KMS-11 (cell line): Measurements from ENCODE around the gene EHF.

Source experiments
- H2AFZ ChIP-seq: fragments of 200-600 bp; sonication (generic); 2 replicates; pipeline ENCODE4 v1.6.1; 2016; ENCODE audit warnings: antibody characterized with exemption, mixed run types, low read depth
- H3K27ac ChIP-seq: fragments of 200-600 bp; sonication (generic); 2 replicates; pipeline ENCODE4 v1.6.1; 2016; ENCODE audit warnings: mild to moderate bottlenecking, mixed run types
- H3K27me3 ChIP-seq: fragments of 200-600 bp; sonication (generic); 2 replicates; pipeline ENCODE4 v1.6.1; 2017; ENCODE audit warnings: mild to moderate bottlenecking, low read depth, mixed run types, moderate library complexity; ENCODE audit not compliant: insufficient read depth
- H3K36me3 ChIP-seq: fragments of 200-600 bp; sonication (generic); 2 replicates; pipeline ENCODE4 v1.6.1; 2017; ENCODE audit warnings: mild to moderate bottlenecking, mixed run types; ENCODE audit not compliant: insufficient read depth
- H3K4me1 ChIP-seq: fragments of 200-600 bp; sonication (generic); 2 replicates; pipeline ENCODE4 v1.6.1; 2016; ENCODE audit warnings: mild to moderate bottlenecking, low read depth, mixed run types; ENCODE audit not compliant: poor library complexity, severe bottlenecking
- H3K4me2 ChIP-seq: fragments of 200-600 bp; sonication (generic); 2 replicates; pipeline ENCODE4 v1.7.0; 2016; ENCODE audit warnings: mild to moderate bottlenecking, mixed run types
- H3K4me3 ChIP-seq: fragments of 200-600 bp; sonication (generic); IDR thresholded peaks from 2 replicates; pipeline ENCODE4 v1.6.1; 2017; ENCODE audit warnings: low read depth, low read length, mixed read lengths; ENCODE audit not compliant: insufficient read depth
- H3K79me2 ChIP-seq: fragments of 200-600 bp; sonication (generic); 2 replicates; pipeline ENCODE4 v1.6.1; 2016; ENCODE audit warnings: low read depth, mixed run types; ENCODE audit not compliant: insufficient read depth
- H3K9ac ChIP-seq: fragments of 200-600 bp; sonication (generic); 2 replicates; pipeline ENCODE4 v1.6.1; 2016; ENCODE audit warnings: mild to moderate bottlenecking, mixed run types
- H4K20me1 ChIP-seq: fragments of 200-600 bp; sonication (generic); 2 replicates; pipeline ENCODE4 v1.6.1; 2016; ENCODE audit warnings: mild to moderate bottlenecking, mixed run types; ENCODE audit not compliant: insufficient read depth
- CTCF ChIP-seq: fragments of 200-600 bp; sonication (generic); conservative IDR thresholded peaks from 2 replicates; pipeline ENCODE4 v1.6.1; 2017; ENCODE audit warnings: low read depth, mild to moderate bottlenecking, antibody characterized with exemption, low read length, moderate library complexity, mixed read lengths

EHF gene

DNA sequence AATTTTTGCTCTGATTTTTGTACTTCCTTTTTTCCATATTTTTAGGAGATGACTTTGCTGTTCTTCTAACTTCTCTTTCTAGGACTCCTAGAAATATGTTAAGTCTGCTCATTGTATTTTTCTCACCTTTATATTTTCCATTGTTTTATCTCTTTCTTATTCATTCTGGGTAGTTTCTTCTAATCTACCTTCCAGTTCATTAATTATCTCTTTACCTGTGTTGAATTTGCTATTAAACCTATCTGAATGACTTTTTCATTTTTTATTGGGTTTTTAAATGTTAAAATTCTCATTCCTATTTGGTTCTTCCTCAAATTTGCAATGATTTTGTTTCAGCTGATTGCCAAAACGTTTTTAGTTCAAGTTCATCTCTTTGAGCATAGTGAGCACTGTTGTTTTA lies 27.8 kb upstream of the EHF start:
- Histone ChIP-seq H3K27ac (no peak overlapping the region), H3K27me3 (no peaks in the 10 kb centered on the region), H4K20me1 (no peaks in the 10 kb centered on the region), H2AFZ (no peak overlapping the region), H3K4me1 (no peaks in the 10 kb centered on the region), H3K4me2 (no peak overlapping the region), H3K9ac (no peak overlapping the region), H3K79me2 (no peaks in the 10 kb centered on the region), H3K4me3 (no peak overlapping the region), H3K36me3 (no peaks in the 10 kb centered on the region)
- TF ChIP-seq CTCF: no peak

DNA sequence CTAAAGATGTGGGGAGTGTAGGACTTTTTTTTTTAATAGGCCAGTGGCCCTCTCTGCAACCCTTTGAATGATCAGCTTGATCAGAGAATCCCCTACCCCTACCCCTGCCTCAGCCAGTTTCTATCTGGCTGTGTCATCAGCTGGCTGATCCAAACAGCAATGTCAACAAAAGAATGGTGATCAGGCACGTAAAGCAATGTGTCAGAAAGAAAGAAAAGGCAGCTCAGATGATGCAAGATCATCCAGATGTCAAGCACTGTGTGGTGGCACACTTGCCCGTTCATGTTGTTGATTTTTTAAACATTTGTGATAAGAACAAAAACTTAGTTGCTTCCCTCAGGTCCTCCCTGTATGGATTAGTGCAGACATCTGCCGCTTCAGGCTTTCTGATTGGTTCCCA lies 26.3 kb upstream of the EHF start:
- Histone ChIP-seq H2AFZ (no peak overlapping the region), H3K79me2 (no peaks in the 10 kb centered on the region), H3K36me3 (no peaks in the 10 kb centered on the region), H3K27ac (no peak overlapping the region), H3K4me2 (no peak overlapping the region), H3K27me3 (no peaks in the 10 kb centered on the region), H4K20me1 (no peaks in the 10 kb centered on the region), H3K4me3 (no peak overlapping the region), H3K9ac (no peak overlapping the region), H3K4me1 (peaks cover 15% of the 10 kb centered on the region)
- TF ChIP-seq CTCF: no peak

DNA sequence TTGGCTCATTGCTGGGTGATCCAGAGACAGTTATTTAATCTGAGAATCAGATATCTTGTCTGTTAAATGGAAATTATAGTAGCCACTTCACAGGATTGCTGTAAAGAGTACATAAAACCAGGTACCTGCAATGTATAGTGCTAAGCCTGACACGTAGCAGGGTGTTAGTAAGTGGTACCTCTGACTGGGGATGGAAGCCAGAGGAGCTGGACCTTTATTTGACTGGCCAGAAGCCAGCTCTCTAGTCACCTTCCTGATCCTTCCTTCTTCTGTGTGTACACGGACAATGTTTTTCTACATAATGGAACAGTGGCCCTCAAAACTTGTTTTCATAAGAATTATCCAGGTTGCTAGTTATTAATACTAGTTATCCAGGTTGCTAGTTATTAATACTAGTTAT lies 25.5 kb upstream of the EHF start:
- H3K4me3 ChIP-seq: no peak overlapping the region
- peaks cover 23% of the 10 kb centered on the region for H3K4me1 ChIP-seq
- H3K79me2 ChIP-seq: no peaks in the 10 kb centered on the region
- no peak overlapping the region for H2AFZ ChIP-seq
- H3K27me3 ChIP-seq: no peaks in the 10 kb centered on the region
- TF ChIP-seq CTCF: no peak
- no peak overlapping the region for H3K9ac ChIP-seq
- no peaks in the 10 kb centered on the region for H4K20me1 ChIP-seq
- no peak overlapping the region for H3K27ac ChIP-seq
- no peaks in the 10 kb centered on the region for H3K36me3 ChIP-seq
- no peak overlapping the region for H3K4me2 ChIP-seq

GRCh38 chr11:34595960-34596644 lies 24.8 kb upstream of the EHF start:
- TF ChIP-seq CTCF: no peak
- Histone ChIP-seq H4K20me1 (no peaks in the 10 kb centered on the region), H3K79me2 (no peaks in the 10 kb centered on the region), H3K4me1 (peaks cover 30% of the 10 kb centered on the region), H2AFZ (no peak overlapping the region), H3K27me3 (no peaks in the 10 kb centered on the region), H3K27ac (no peak overlapping the region), H3K36me3 (no peaks in the 10 kb centered on the region), H3K9ac (no peak overlapping the region), H3K4me2 (no peak overlapping the region), H3K4me3 (no peak overlapping the region)
